Endometrial microvascular endothelial cells (primary cell): ENCODE measurements around the gene TRIM49B. TPM values are rescaled to one million over a fixed set of nuclear protein-coding genes. Genes with fewer than 3 reads are reported as not detected.
"Not testable (repeated sequence)": the region's sequence is repeated elsewhere in the genome, so short reads cannot be mapped to it uniquely, and the experiment has no call there.

Experiments used
- in situ Hi-C: cut with HindIII; loops from 2 replicates; pipeline ENCODE4 v1.10.0; 2017; ENCODE audit warnings: low sequenced_read_pairs, low pct_unique_long_range_greater_than_20kb; ENCODE audit errors: inconsistent ontology term
- total RNA-seq: library from RNA; depleted of rRNA; stranded (reverse); fragments of >200 nt; gene quantifications from one replicate; pipeline ENCODE4 v1.2.3, GENCODE V29; 2015; ENCODE audit errors: inconsistent ontology term

TRIM49B gene, protein sequence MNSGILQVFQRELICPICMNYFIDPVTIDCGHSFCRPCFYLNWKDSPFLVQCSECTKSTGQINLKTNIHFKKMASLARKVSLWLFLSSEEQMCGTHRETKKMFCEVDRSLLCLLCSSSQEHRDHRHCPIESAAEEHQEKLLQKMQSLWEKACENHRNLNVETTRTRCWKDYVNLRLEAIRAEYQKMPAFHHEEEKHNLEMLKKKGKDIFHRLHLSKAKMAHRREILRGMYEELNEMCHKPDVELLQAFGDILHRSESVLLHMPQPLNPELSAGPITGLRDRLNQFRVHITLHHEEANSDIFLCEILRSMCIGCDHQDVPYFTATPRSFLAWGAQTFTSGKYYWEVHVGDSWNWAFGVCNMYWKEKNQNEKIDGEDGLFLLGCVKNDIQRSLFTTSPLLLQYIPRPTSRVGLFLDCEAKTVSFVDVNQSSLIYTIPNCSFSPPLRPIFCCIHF
- not detected for total RNA-seq

DNA sequence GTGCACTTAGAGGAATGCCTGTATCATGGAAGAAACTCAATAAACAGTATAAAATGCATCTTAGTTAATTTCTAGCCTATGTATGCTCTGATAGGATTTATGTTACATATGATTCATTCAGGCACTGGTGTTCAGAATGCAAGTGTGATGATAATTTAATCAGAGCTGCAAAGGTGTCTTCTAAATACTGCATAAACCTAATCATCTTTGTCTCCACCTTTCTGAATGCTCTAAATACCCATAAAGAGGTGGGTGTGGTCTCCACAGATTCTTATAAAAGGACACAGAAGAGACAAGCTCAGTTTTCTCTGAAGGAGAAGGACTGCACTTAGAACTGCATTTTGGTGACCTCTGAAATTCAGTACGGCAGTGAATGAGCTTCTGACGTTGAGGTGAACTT, at the start of gene TRIM49B:
TSS of gene TRIM49B (plus strand) at position 301 of the 400 bp plus-strand sequence. CDS start 2,777 bp downstream, outside the sequence.
- in situ Hi-C loops = not testable (repeated sequence)

DNA sequence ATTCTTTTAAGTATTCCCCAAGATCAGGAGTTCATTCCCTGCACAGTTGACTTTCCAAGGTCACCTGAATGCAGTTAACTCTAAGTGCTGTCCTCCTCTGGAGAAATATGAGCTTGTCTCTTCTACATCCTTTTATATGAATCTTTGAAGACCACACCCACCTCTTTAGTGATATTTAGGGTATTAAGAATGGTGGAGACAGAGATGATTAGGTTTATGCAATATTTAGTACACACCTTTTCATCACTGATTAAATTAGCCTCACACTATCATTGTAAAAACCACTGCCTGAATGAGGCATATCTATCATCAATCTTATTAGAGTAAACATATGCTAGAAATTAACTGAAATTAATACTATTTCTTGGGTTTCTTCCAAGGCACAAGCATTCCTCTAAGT, 44.8 kb upstream of the TRIM49B start, which contains the start of gene TRIM51G:
TSS of gene TRIM51G (minus strand) at position 101 of the 400 bp plus-strand sequence. CDS start 2,190 bp downstream, outside the sequence.
- in situ Hi-C loops = not testable (repeated sequence)

DNA sequence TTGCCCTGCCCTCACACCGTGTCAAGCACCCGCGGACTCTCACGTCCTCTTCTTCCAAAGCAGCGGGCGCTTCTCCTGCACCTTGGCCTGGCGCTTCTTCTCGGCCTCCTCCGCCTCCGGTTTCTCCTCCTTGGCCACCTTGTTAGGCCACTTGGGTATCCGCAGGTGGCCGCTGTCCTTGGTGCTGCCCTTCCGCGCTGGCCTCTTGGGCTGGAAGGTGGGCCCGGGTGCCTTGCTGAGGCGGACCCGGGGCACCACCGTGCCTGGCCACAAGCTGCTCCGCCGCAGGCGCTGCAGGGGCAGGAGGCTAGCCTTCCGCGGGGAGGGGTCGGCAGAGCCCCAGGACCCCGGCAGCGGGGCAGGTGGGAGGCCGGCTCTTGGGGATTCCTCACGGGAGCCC, 19.6 kb downstream of the TRIM49B start:
- in situ Hi-C loops = not testable (repeated sequence)

DNA sequence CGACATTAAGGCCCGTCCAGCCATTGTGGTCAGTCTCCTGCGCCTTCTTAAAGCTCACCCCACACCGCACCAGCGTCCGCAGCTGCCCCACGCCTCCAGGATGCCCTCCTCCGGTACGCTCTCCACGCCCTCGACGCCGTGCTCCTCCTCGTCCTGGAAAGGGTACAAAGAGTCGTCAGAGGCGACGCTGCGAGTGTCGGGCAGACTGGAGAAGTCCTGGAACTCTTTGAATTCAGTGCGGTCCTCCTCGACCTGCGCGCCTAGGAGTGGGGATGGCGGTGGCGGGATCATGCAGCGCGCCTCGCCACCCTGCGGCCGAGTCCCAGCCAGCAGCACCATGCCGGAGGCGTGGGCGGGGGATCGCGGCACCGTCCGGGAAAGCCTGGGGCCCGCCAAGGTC, 21.2 kb downstream of the TRIM49B start:
- in situ Hi-C loops = not testable (repeated sequence)

DNA sequence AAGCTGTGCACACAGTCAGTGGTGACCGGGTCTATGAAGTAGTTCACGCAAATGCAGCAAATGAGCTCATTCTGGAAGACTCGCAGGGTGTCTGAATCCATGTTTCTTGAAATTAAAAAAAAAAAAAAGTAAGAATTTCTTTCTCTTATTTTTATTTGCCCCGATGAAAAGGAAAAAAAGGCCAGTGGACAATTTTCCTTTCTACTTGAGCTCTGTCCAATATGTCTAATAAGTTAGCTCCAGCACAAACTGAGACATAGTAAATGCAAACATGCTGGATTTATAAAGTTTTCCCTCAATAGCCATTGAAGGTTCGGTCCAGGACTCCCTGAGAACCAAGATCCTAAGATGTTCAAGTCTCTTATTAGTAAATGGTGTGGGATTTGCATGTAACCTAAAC, 30.4 kb downstream of the TRIM49B start, which contains the start of gene TRIM64C:
TSS of gene TRIM64C (minus strand) at position 101 of the 400 bp plus-strand sequence. CDS start at position 101, 0 bp downstream.
- in situ Hi-C loops = not testable (repeated sequence)

DNA sequence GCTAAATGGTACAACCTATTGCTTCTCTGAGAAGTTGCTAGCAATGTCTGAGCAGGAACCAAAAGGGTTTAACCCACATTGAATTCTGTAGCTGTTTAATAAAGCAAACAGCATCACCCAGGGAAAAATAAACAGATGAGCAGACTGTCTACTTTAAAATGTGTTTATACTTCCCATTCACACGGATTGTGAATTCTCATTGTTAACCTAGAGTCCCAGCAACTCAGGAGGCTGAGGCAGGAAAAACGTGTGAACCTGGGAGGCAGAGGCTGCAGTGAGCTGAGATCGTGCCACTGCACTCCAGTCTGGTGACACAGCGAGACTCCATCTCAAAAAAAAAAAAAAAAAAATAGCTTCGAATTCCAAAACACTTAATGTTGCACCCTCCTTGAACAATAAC, 41.3 kb downstream of the TRIM49B start:
- in situ Hi-C loops = not testable (repeated sequence)

Other genes starting within 250 kb of the TRIM49B start
- gene TRIM51G, start 44.9 kb upstream of the TRIM49B start, total RNA-seq = not detected
- not detected for gene TRIM64C, start 30.3 kb downstream of the TRIM49B start, total RNA-seq
- 9.8 TPM for gene FOLH1, start 179.8 kb downstream of the TRIM49B start, total RNA-seq